HCT116 (cell line): Measurements from ENCODE around the gene CREB1.

Experiments used
- EGR1 ChIP-seq: IDR thresholded peaks from 2 replicates; pipeline ENCODE4 v1.6.1; 2012; ENCODE audit warnings: low read depth
- EZH2 ChIP-seq: fragments of 200-600 bp; sonication (generic); IDR thresholded peaks from 2 replicates; pipeline ENCODE4 v1.6.1; 2017; ENCODE audit warnings: antibody characterized with exemption, mixed run types
- EZH2phosphoT487 ChIP-seq: fragments of 200-600 bp; IDR thresholded peaks from 2 replicates; pipeline ENCODE4 v1.6.1; 2018; ENCODE audit warnings: antibody characterized with exemption, borderline replicate concordance
- POLR2A ChIP-seq: IDR thresholded peaks from 2 replicates; pipeline ENCODE4 v1.7.0; 2011; ENCODE audit warnings: borderline replicate concordance; ENCODE audit not compliant: insufficient read depth, insufficient read length; ENCODE audit errors: extremely low read depth
- POLR2AphosphoS5 ChIP-seq: IDR thresholded peaks from 2 replicates; pipeline ENCODE4 v1.6.1; 2011; ENCODE audit warnings: mild to moderate bottlenecking, low read depth, low read length, moderate library complexity
- REST ChIP-seq: IDR thresholded peaks from 2 replicates; pipeline ENCODE4 v1.6.1; 2012; ENCODE audit warnings: low read depth
- SP1 ChIP-seq: IDR thresholded peaks from 2 replicates; pipeline ENCODE4 v1.6.1; 2012; ENCODE audit warnings: low read depth
- SRF ChIP-seq: IDR thresholded peaks from 2 replicates; pipeline ENCODE4 v1.6.1; 2012; ENCODE audit warnings: low read depth
- TF ChIP-seq, protein P1 (sequence below), 3 experiments: fragments of 200-600 bp in 1 of 3; sonication (generic) in 1 of 3; IDR thresholded peaks in 2 of 3; conservative IDR thresholded peaks in 1 of 3; 2 replicates each; pipeline ENCODE4 v1.5.1; 2012 to 2017; ENCODE audit warnings: low read depth in 2 of 3, low read length in 2 of 3, antibody characterized with exemption in 1 of 3, borderline replicate concordance in 1 of 3, control low read depth in 1 of 3, mild to moderate bottlenecking in 1 of 3, mixed read lengths in 1 of 3, mixed run types in 1 of 3, moderate library complexity in 1 of 3; ENCODE audit not compliant: insufficient read depth in 1 of 3
- TF ChIP-seq, protein P2 (sequence below): IDR thresholded peaks from 2 replicates; pipeline ENCODE4 v1.6.1; 2012

DNA sequence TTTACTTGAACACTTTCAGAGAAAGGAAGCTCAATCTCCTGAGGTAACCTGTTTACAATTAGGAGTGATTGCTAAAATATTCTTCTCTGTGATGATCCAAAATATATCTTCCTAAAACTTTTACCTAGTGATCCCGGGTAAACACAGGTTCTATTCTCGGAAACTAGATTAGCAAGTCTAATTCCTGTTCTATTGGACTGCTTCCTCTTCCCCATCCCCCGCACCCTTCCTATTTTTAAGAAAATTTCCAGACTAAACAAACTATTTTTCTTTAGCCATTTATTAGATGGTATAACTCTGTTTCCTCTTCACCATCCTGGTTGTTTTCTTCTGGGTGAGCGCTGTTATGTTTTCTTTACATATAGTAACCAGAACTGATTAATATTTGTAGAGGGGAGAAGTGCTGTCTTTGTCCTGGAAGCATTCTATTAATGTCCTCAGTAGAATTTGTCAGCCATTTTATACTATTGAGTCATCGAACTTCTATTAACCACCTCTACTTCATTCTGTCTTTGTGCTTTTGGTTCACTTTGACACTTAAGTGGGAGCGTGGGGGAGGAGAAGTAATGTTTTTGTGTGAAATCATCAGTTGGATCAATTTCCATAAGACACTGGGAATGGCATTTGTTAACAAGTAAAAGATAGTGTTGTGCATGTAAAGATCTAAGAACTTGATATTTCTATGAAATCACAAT, 31.8 kb downstream of the CREB1 start:
- TF ChIP-seq EZH2 = no peak
- TF ChIP-seq, protein P1, sequence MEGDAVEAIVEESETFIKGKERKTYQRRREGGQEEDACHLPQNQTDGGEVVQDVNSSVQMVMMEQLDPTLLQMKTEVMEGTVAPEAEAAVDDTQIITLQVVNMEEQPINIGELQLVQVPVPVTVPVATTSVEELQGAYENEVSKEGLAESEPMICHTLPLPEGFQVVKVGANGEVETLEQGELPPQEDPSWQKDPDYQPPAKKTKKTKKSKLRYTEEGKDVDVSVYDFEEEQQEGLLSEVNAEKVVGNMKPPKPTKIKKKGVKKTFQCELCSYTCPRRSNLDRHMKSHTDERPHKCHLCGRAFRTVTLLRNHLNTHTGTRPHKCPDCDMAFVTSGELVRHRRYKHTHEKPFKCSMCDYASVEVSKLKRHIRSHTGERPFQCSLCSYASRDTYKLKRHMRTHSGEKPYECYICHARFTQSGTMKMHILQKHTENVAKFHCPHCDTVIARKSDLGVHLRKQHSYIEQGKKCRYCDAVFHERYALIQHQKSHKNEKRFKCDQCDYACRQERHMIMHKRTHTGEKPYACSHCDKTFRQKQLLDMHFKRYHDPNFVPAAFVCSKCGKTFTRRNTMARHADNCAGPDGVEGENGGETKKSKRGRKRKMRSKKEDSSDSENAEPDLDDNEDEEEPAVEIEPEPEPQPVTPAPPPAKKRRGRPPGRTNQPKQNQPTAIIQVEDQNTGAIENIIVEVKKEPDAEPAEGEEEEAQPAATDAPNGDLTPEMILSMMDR (IDR thresholded peaks at IDR 0.05 in 2 of 3, conservative IDR thresholded peaks at IDR 0.05 in 1 of 3; ENCODE audit: borderline replicate concordance in 1 of 3, insufficient read depth in 1 of 3, low read depth in 2 of 3, low read length in 2 of 3) = no peak
- TF ChIP-seq, protein P2, sequence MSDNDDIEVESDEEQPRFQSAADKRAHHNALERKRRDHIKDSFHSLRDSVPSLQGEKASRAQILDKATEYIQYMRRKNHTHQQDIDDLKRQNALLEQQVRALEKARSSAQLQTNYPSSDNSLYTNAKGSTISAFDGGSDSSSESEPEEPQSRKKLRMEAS = no peak
- TF ChIP-seq REST = no peak
- TF ChIP-seq POLR2A = no peak
- no peak for TF ChIP-seq EZH2phosphoT487
- TF ChIP-seq SRF = no peak
- TF ChIP-seq POLR2AphosphoS5 = no peak
- no peak for TF ChIP-seq EGR1
- TF ChIP-seq SP1 = no peak
